Gastrocnemius medialis (tissue), 4 donors: ENCODE results near the gene CTRB1. TPM values are rescaled to one million over a fixed set of nuclear protein-coding genes. Genes with fewer than 3 reads are reported as not detected.

Source experiments
- ATAC-seq, 2 donors: fragments of 150-250 bp; one replicate each; pipeline ENCODE4 v1.9.1; 2016
- DNase-seq, 2 donors: peaks; one replicate each; pipeline ENCODE4 v3.0.0-alpha.2; 2019
- H3K27ac ChIP-seq, 4 donors: fragments of 200-600 bp; sonication (generic); 1 replicate in 1 of 4; 2 replicates in 3 of 4; pipeline ENCODE4 v1.5.1; 2016 to 2018; ENCODE audit warnings: mild to moderate bottlenecking in 2 of 4, moderate library complexity in 1 of 4
- H3K27me3 ChIP-seq, 3 donors: fragments of 200-600 bp; sonication (generic) in 2 of 3; 1 replicate in 1 of 3; 2 replicates in 2 of 3; pipeline versions ENCODE4 v1.5.1 to v1.6.0; 2016 to 2019; ENCODE audit warnings: mild to moderate bottlenecking in 1 of 3, moderate library complexity in 1 of 3
- H3K36me3 ChIP-seq, 2 donors: fragments of 200-600 bp; sonication (generic) in 1 of 2; one replicate each; pipeline ENCODE4 v1.5.1; 2017 to 2018
- H3K4me1 ChIP-seq, 2 donors: fragments of 200-600 bp; sonication (generic) in 1 of 2; one replicate each; pipeline ENCODE4 v1.5.1; 2016 to 2017; ENCODE audit warnings: mild to moderate bottlenecking in 2 of 2
- H3K4me3 ChIP-seq, 4 donors: fragments of 200-600 bp; sonication (generic) in 3 of 4; 1 replicate in 1 of 4; 2 replicates in 3 of 4; pipeline ENCODE4 v1.5.1; 2016 to 2019; ENCODE audit warnings: mild to moderate bottlenecking in 2 of 4
- H3K9me3 ChIP-seq, 3 donors: fragments of 200-600 bp; sonication (generic) in 2 of 3; 1 replicate in 1 of 3; 2 replicates in 2 of 3; pipeline ENCODE4 v1.5.1; 2016 to 2019
- CTCF ChIP-seq, 5 experiments: fragments of 450-650 bp in 3 of 5; fragments of 200-600 bp in 2 of 5; sonication (generic) in 2 of 5; IDR thresholded peaks in 4 of 5; conservative IDR thresholded peaks in 1 of 5; 1 replicate in 4 of 5; 2 replicates in 1 of 5; pipeline ENCODE4 v1.5.1; 2016 to 2019; ENCODE audit warnings: antibody characterized with exemption in 5 of 5, mild to moderate bottlenecking in 3 of 5, moderate library complexity in 3 of 5
- POLR2A ChIP-seq, 2 donors: fragments of 450-650 bp; IDR thresholded peaks; one replicate each; pipeline ENCODE4 v1.6.1; 2017; ENCODE audit warnings: antibody characterized with exemption in 2 of 2, mild to moderate bottlenecking in 2 of 2, moderate library complexity in 2 of 2
- in situ Hi-C, 4 donors: fragments of 200-750 bp; cut with MboI; loops; one replicate each; pipeline versions ENCODE4 v1.15.0 to v1.8.0; 2017; ENCODE audit warnings: low sequenced_read_pairs in 4 of 4
- intact Hi-C: fragments of 100-400 bp; cut with DNase I; formaldehyde crosslinking; loops from one replicate; pipeline ENCODE4 v1.15.1; 2023; ENCODE audit warnings: low total_unique reads
- total RNA-seq, 4 donors: library from RNA; depleted of rRNA; stranded (reverse); fragments of >200 nt; gene quantifications; one replicate each; pipeline versions ENCODE4 v1.1.0 to v1.2.3, GENCODE V29; 2016

CTRB1 gene
- total RNA-seq, 4 donors from 2014 or later: not detected

- peaks cover 0 to 25% of the 10 kb centered on the region in 2 donors for H3K36me3 ChIP-seq
- H3K4me3 ChIP-seq: no peak overlapping the region
- no peak overlapping the region for H3K27ac ChIP-seq
- intact Hi-C loops (loop anchor here (2.0 kb wide), 1 partner anchor 19 kb away; the partner anchor contains the start of gene CTRB2), in situ Hi-C loops (no loop called here)
- DNase-seq (no peak), ATAC-seq (no peak)
- peaks cover 0 to 12% of the 10 kb centered on the region in 2 donors for H3K4me1 ChIP-seq
- no peak for TF ChIP-seq POLR2A (IDR thresholded peaks at IDR 0.05)
- no peak for TF ChIP-seq CTCF (IDR thresholded peaks at IDR 0.05 in 4 of 5, conservative IDR thresholded peaks at IDR 0.05 in 1 of 5)
- H3K9me3 ChIP-seq: no peaks in the 10 kb centered on the region
- no peaks in the 10 kb centered on the region for H3K27me3 ChIP-seq
Observed at GRCh38 chr16:75225678-75226515, 7.1 kb downstream of the CTRB1 start.

GRCh38 chr16:75226550-75227360 is 8.0 kb downstream of the CTRB1 start:
- DNase-seq: no peak
- in situ Hi-C loops: no loop called here

GRCh38 chr16:75227361-75228142 is 8.8 kb downstream of the CTRB1 start:
- TF ChIP-seq POLR2A (IDR thresholded peaks at IDR 0.05): no peak
- TF ChIP-seq CTCF (IDR thresholded peaks at IDR 0.05 in 4 of 5, conservative IDR thresholded peaks at IDR 0.05 in 1 of 5): no peak
- Histone ChIP-seq H3K27me3 (no peaks in the 10 kb centered on the region), H3K4me3 (no peak overlapping the region), H3K36me3 (peaks cover 0 to 33% of the 10 kb centered on the region in 2 donors), H3K27ac (no peak overlapping the region), H3K9me3 (no peaks in the 10 kb centered on the region), H3K4me1 (peaks cover 0 to 13% of the 10 kb centered on the region in 2 donors)
- ATAC-seq: no peak
- DNase-seq: no peak
- intact Hi-C loops: no loop called here
- in situ Hi-C loops: no loop called here

More at GRCh38 chr16:75226550-75227360, 8.0 kb downstream of the CTRB1 start:
- no peak overlapping the region for H3K27ac ChIP-seq
- no peak overlapping the region for H3K4me3 ChIP-seq
- H3K27me3 ChIP-seq: no peaks in the 10 kb centered on the region
- H3K36me3 ChIP-seq: peaks cover 0 to 25% of the 10 kb centered on the region in 2 donors
- ATAC-seq: no peak
- peaks cover 0 to 13% of the 10 kb centered on the region in 2 donors for H3K4me1 ChIP-seq
- TF ChIP-seq POLR2A (IDR thresholded peaks at IDR 0.05): no peak
- peak in 1 of 5 experiments; percentile 2 for TF ChIP-seq CTCF (IDR thresholded peaks at IDR 0.05 in 4 of 5, conservative IDR thresholded peaks at IDR 0.05 in 1 of 5)
- intact Hi-C loops: no loop called here
- no peaks in the 10 kb centered on the region for H3K9me3 ChIP-seq

GRCh38 chr16:75228143-75228976 is 9.6 kb downstream of the CTRB1 start:
- Histone ChIP-seq H3K36me3 (peaks cover 0 to 41% of the 10 kb centered on the region in 2 donors), H3K27me3 (no peaks in the 10 kb centered on the region), H3K4me3 (no peak overlapping the region), H3K27ac (no peak overlapping the region), H3K4me1 (peaks cover under 1 to 13% of the 10 kb centered on the region in 2 donors), H3K9me3 (no peaks in the 10 kb centered on the region)
- no peak for DNase-seq
- in situ Hi-C loops (no loop called here), intact Hi-C loops (no loop called here)
- TF ChIP-seq POLR2A (IDR thresholded peaks at IDR 0.05) (no peak), CTCF (IDR thresholded peaks at IDR 0.05 in 4 of 5, conservative IDR thresholded peaks at IDR 0.05 in 1 of 5) (no peak)
- ATAC-seq: no peak
